H9 (cell line): ENCODE measurements around the gene CYB5B. TPM values are rescaled to one million over a fixed set of nuclear protein-coding genes. Genes with fewer than 3 reads are reported as not detected.

Experiments
- DNase-seq: peaks from one replicate; pipeline ENCODE4 v3.0.0-alpha.2; 2017
- H2AFZ ChIP-seq: one replicate; pipeline ENCODE4 v1.6.1; 2013; ENCODE audit warnings: mild to moderate bottlenecking, low read length, control low read depth, moderate library complexity
- H2AK5ac ChIP-seq: 2 replicates; pipeline ENCODE4 v1.6.1; 2013; ENCODE audit warnings: low read length, control low read depth, mixed read lengths; ENCODE audit not compliant: insufficient read length
- H2BK120ac ChIP-seq: one replicate; pipeline ENCODE4 v1.6.1; 2013; ENCODE audit warnings: low read depth, mild to moderate bottlenecking, low read length, control low read depth, inconsistent platforms; ENCODE audit not compliant: poor library complexity, severe bottlenecking
- H2BK12ac ChIP-seq: 2 replicates; pipeline ENCODE4 v1.6.1; 2013; ENCODE audit warnings: low read length, control low read depth, mixed read lengths, low read depth; ENCODE audit not compliant: insufficient read length
- H2BK15ac ChIP-seq: 2 replicates; pipeline ENCODE4 v1.6.1; 2013; ENCODE audit warnings: low read depth, low read length, control low read depth
- H2BK20ac ChIP-seq: one replicate; pipeline ENCODE4 v1.6.1; 2013; ENCODE audit warnings: low read depth, mild to moderate bottlenecking, low read length, control low read depth, inconsistent platforms; ENCODE audit not compliant: poor library complexity, severe bottlenecking
- H2BK5ac ChIP-seq: 2 replicates; pipeline ENCODE4 v1.6.1; 2013; ENCODE audit warnings: low read length, control low read depth, mixed read lengths; ENCODE audit not compliant: insufficient read length
- H3K14ac ChIP-seq: 2 replicates; pipeline ENCODE4 v1.6.1; 2013; ENCODE audit warnings: low read length, control low read depth; ENCODE audit not compliant: insufficient read depth
- H3K18ac ChIP-seq: 2 replicates; pipeline ENCODE4 v1.6.1; 2013; ENCODE audit warnings: low read depth, mild to moderate bottlenecking, mixed read lengths, low read length, control low read depth; ENCODE audit not compliant: insufficient read length
- H3K23ac ChIP-seq: 2 replicates; pipeline ENCODE4 v1.6.1; 2013; ENCODE audit warnings: low read length, control low read depth, mixed read lengths, low read depth; ENCODE audit not compliant: insufficient read length
- H3K23me2 ChIP-seq: 2 replicates; pipeline ENCODE4 v1.6.1; 2013; ENCODE audit warnings: low read depth, mild to moderate bottlenecking, mixed read lengths, low read length, control low read depth; ENCODE audit not compliant: insufficient read length, poor library complexity, severe bottlenecking
- H3K27ac ChIP-seq: 2 replicates; pipeline ENCODE4 v1.5.1; 2013; ENCODE audit warnings: low read length, control low read depth, mixed read lengths, low read depth; ENCODE audit not compliant: insufficient read length
- H3K27me3 ChIP-seq: 2 replicates; pipeline ENCODE4 v1.6.1; 2013; ENCODE audit warnings: low read length, control low read depth, inconsistent platforms; ENCODE audit not compliant: insufficient read depth
- H3K4ac ChIP-seq: 2 replicates; pipeline ENCODE4 v1.6.1; 2013; ENCODE audit warnings: low read depth, mild to moderate bottlenecking, control low read depth, inconsistent platforms, low read length, moderate library complexity
- H3K4me1 ChIP-seq: 2 replicates; pipeline ENCODE4 v1.6.1; 2013; ENCODE audit warnings: low read length, control low read depth, inconsistent platforms; ENCODE audit not compliant: insufficient read depth
- H3K4me2 ChIP-seq: 2 replicates; pipeline ENCODE4 v1.6.1; 2013; ENCODE audit warnings: low read length, control low read depth, mixed read lengths; ENCODE audit not compliant: insufficient read length, insufficient read depth
- H3K56ac ChIP-seq: 2 replicates; pipeline ENCODE4 v1.6.1; 2013; ENCODE audit warnings: low read depth, mild to moderate bottlenecking, mixed read lengths, low read length, control low read depth; ENCODE audit not compliant: insufficient read length
- H3K79me1 ChIP-seq: 2 replicates; pipeline ENCODE4 v1.6.1; 2013; ENCODE audit warnings: low read depth, mild to moderate bottlenecking, moderate library complexity, low read length, control low read depth, inconsistent platforms; ENCODE audit not compliant: insufficient read depth, poor library complexity, severe bottlenecking
- H3K79me2 ChIP-seq: 2 replicates; pipeline ENCODE4 v1.6.1; 2013; ENCODE audit warnings: low read length, control low read depth, inconsistent platforms; ENCODE audit not compliant: insufficient read depth
- H3K9ac ChIP-seq: 2 replicates; pipeline ENCODE4 v1.6.1; 2013; ENCODE audit warnings: low read length, control low read depth, mixed read lengths; ENCODE audit not compliant: insufficient read length; ENCODE audit errors: extremely low read depth
- H3K9me3 ChIP-seq: one replicate; pipeline ENCODE4 v1.6.1; 2013; ENCODE audit warnings: low read depth, low read length, inconsistent platforms; ENCODE audit not compliant: control insufficient read depth
- H3T11ph ChIP-seq: one replicate; pipeline ENCODE4 v1.6.1; 2013; ENCODE audit warnings: mild to moderate bottlenecking, low read length, control low read depth, inconsistent platforms
- H4K20me1 ChIP-seq: one replicate; pipeline ENCODE4 v1.6.1; 2013; ENCODE audit not compliant: control insufficient read depth, insufficient read length, insufficient read depth
- H4K5ac ChIP-seq: 2 replicates; pipeline ENCODE4 v1.6.1; 2013; ENCODE audit warnings: low read depth, mild to moderate bottlenecking, mixed read lengths, low read length, control low read depth; ENCODE audit not compliant: insufficient read length
- H4K8ac ChIP-seq: replicated peaks from 2 replicates; pipeline ENCODE4 v1.6.1; 2013; ENCODE audit warnings: low read length, control low read depth, mixed read lengths, low read depth; ENCODE audit not compliant: insufficient read length
- H4K91ac ChIP-seq: 2 replicates; pipeline ENCODE4 v1.6.1; 2013; ENCODE audit warnings: low read depth, mild to moderate bottlenecking, moderate library complexity, mixed read lengths, low read length, control low read depth; ENCODE audit not compliant: insufficient read length
- H3K27ac Mint-ChIP-seq, 3 experiments: 2 replicates in 2 of 3; 3 replicates in 1 of 3; pipeline ENCODE4 v1.8.0; 2020 to 2021; ENCODE audit warnings: mixed read lengths in 3 of 3, mild to moderate bottlenecking in 1 of 3, moderate library complexity in 1 of 3
- H3K27me3 Mint-ChIP-seq: 2 replicates; pipeline ENCODE4 v1.8.0; 2021; ENCODE audit warnings: low read depth, mild to moderate bottlenecking, moderate library complexity, mixed read lengths
- H3K36me3 Mint-ChIP-seq, 3 experiments: 2 replicates in 2 of 3; 3 replicates in 1 of 3; pipeline ENCODE4 v1.8.0; 2020 to 2021; ENCODE audit warnings: low read depth in 3 of 3, mixed read lengths in 3 of 3; ENCODE audit not compliant: insufficient read depth in 1 of 3
- H3K4me1 Mint-ChIP-seq, 2 experiments: 2 replicates each; pipeline ENCODE4 v1.8.0; 2020; ENCODE audit warnings: mixed read lengths in 2 of 2
- H3K4me3 Mint-ChIP-seq, 2 experiments: 2 replicates in 1 of 2; 3 replicates in 1 of 2; pipeline ENCODE4 v1.8.0; 2020 to 2021; ENCODE audit warnings: mild to moderate bottlenecking in 2 of 2, mixed read lengths in 2 of 2, moderate library complexity in 1 of 2
- H3K9me3 Mint-ChIP-seq, 2 experiments: 2 replicates in 1 of 2; 3 replicates in 1 of 2; pipeline ENCODE4 v1.8.0; 2020; ENCODE audit warnings: mild to moderate bottlenecking in 2 of 2, mixed read lengths in 2 of 2, moderate library complexity in 1 of 2
- CTCF ChIP-seq: fragments of 200-600 bp; sonication (generic); conservative IDR thresholded peaks from 3 replicates; pipeline ENCODE4 v1.8.0; 2021; ENCODE audit warnings: antibody characterized with exemption, mild to moderate bottlenecking
- WGBS: extraction: QIAGEN DNeasy Blood & Tissue Kit; methylation state at CpG from one replicate; pipeline ENCODE4 v1.1.7; 2013; ENCODE audit warnings: missing lambda C conversion rate, low lambda C conversion rate, mixed read lengths; ENCODE audit not compliant: insufficient read length; ENCODE audit errors: extremely low coverage; 5-methylcytosine and 5-hydroxymethylcytosine counted together
- total RNA-seq: library from RNA; stranded (reverse); gene quantifications from 2 replicates; pipeline ENCODE4 v1.2.1, GENCODE V29; 2021

The CYB5B gene
- total RNA-seq, 1 experiment from 2014 or later = 126 TPM

GRCh38 chr16:69471121-69471520, 46.7 kb downstream of the CYB5B start:
- Histone ChIP-seq H3K79me1 (no peaks in the 10 kb centered on the region), H3K14ac (no peak overlapping the region), H2BK12ac (no peak overlapping the region), H2AFZ (no peak overlapping the region), H3K56ac (no peak overlapping the region), H4K8ac (no peak overlapping the region), H2BK15ac (no peak overlapping the region), H3K23ac (no peak overlapping the region), H3K9me3 (no peaks in the 10 kb centered on the region), H4K5ac (no peak overlapping the region), H3K79me2 (no peaks in the 10 kb centered on the region), H3K27ac (no peak overlapping the region), H3K4ac (no peak overlapping the region), H2AK5ac (no peak overlapping the region), H3K27me3 (no peaks in the 10 kb centered on the region), H3K4me2 (no peak overlapping the region), H3T11ph (no peak overlapping the region), H3K23me2 (no peaks in the 10 kb centered on the region), H3K18ac (no peak overlapping the region), H2BK120ac (no peak overlapping the region), H2BK20ac (no peak overlapping the region), H2BK5ac (no peak overlapping the region), H3K9ac (no peak overlapping the region), H3K4me1 (no peaks in the 10 kb centered on the region), H4K91ac (no peak overlapping the region), H4K20me1 (no peaks in the 10 kb centered on the region)
- no peak for TF ChIP-seq CTCF
- DNase-seq = no peak
- H3K9me3 Mint-ChIP-seq = no peaks in the 10 kb centered on the region
- no peaks in the 10 kb centered on the region; a peak in 1 of 4 replicates for H3K4me1 Mint-ChIP-seq
- no peaks in the 10 kb centered on the region for H3K27me3 Mint-ChIP-seq
- H3K36me3 Mint-ChIP-seq = 0 out of 7 replicates have a peak, but pooled peaks cover 0 to 3% (median 0%) of the 10 kb centered on the region in 3 experiments
- no peak overlapping the region; a peak in 1 of 7 replicates for H3K27ac Mint-ChIP-seq
- no CpG with 5 or more reads among the region's 1 CpG for WGBS
- H3K4me3 Mint-ChIP-seq = no peak overlapping the region
